Astrocyte of the spinal cord (primary cell): ENCODE data around the gene GSDMA.
"Not testable (repeated sequence)": the region's sequence is repeated elsewhere in the genome, so short reads cannot be mapped to it uniquely, and the experiment has no call there.

Experiments used
- DNase-seq: peaks from one replicate; pipeline ENCODE4 v3.0.0; 2011; ENCODE audit warnings: low read depth, low spot score
- H3K4me3 ChIP-seq: 2 replicates; pipeline ENCODE4 v1.5.1; 2011; ENCODE audit warnings: low read depth, mild to moderate bottlenecking, low read length, moderate library complexity
- CTCF ChIP-seq: IDR thresholded peaks from 2 replicates; pipeline ENCODE4 v1.5.1; 2012; ENCODE audit warnings: low read depth, mild to moderate bottlenecking, low read length, inconsistent platforms
- in situ Hi-C: cut with HindIII; loops from 2 replicates; pipeline ENCODE4 v1.10.0; 2017; ENCODE audit warnings: low sequenced_read_pairs

GSDMA gene

GRCh38 chr17:40004072-40004471, 41.3 kb downstream of the GSDMA start:
- DNase-seq = no peak
- H3K4me3 ChIP-seq = no peak overlapping the region
- TF ChIP-seq CTCF = no peak
- in situ Hi-C loops = no loop called here

- in situ Hi-C loops = no loop called here
- no peak for DNase-seq
- no peak overlapping the region for H3K4me3 ChIP-seq
- TF ChIP-seq CTCF = no peak
Observed at GRCh38 chr17:40004712-40005111, 41.9 kb downstream of the GSDMA start.

GRCh38 chr17:40005520-40005919, 42.7 kb downstream of the GSDMA start:
- in situ Hi-C loops = no loop called here
- DNase-seq = no peak
- H3K4me3 ChIP-seq = no peak overlapping the region
- TF ChIP-seq CTCF = no peak

GRCh38 chr17:40010946-40011500, 48.2 kb downstream of the GSDMA start:
- H3K4me3 ChIP-seq, in situ Hi-C loops, DNase-seq: not testable (repeated sequence)

- in situ Hi-C loops = not testable (repeated sequence)
Observed at GRCh38 chr17:40012017-40012647, 49.3 kb downstream of the GSDMA start.

GRCh38 chr17:40014375-40014980, 51.7 kb downstream of the GSDMA start:
- no peak for DNase-seq
- no peak overlapping the region for H3K4me3 ChIP-seq
- in situ Hi-C loops = no loop called here
- TF ChIP-seq CTCF = no peak

More at GRCh38 chr17:40012017-40012647, 49.3 kb downstream of the GSDMA start:
- DNase-seq, H3K4me3 ChIP-seq: not testable (repeated sequence)

GRCh38 chr17:40015005-40015997, 52.5 kb downstream of the GSDMA start, which contains the start of gene CSF3:
TSS of gene CSF3 (plus strand) at chr17:40015440. CDS start at chr17:40015475, 35 bp downstream.
- no peak for DNase-seq
- no peak within 1 kb of the TSS for H3K4me3 ChIP-seq
- in situ Hi-C loops = no loop called here
- TF ChIP-seq CTCF = no peak
